ENCODE results near the gene NRTN.

The NRTN gene

GRCh38 chr19:5817218-5817617 is 12.4 kb downstream of the NRTN start:
- DNase-seq: no peak

DNA sequence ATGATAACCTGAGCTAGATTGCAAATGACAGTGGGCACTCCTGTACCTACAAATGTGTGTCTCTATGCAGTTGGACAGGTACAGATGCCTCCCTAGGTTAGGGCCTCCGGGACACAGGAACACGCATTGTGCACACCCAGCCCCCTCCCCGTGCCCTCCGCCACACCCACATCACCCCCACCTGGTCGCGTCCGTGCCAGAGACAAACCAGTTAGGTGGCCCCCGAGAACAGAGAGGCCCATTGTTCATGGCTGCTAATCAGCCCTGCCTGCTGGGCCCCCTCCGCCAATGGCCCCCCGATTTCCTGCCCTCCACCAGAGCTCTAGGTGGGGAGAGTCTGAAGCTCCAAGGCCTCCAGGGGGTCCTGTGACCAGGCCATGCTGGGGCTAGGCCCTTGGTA is 13.7 kb downstream of the NRTN start:
- no peak for DNase-seq

DNA sequence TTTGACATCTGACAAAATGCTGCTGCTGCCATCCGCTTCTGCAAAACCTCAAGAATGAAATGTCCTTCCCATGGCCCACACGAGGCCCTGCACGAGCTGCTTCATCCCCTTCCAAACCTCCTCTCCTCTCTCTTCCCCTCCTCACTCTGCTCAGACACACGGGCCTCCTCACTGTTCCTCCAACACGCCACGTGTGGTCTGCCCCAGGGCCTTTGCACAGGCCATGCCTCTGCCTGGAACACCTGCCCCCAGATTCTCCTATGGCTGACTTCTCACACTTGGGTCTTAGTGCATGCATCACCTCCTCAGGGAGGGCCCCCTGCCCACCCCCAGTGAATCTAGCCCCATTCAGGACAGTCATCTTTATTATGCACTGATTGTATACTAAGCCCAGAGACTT is 15.9 kb downstream of the NRTN start:
- no peak for DNase-seq

DNA sequence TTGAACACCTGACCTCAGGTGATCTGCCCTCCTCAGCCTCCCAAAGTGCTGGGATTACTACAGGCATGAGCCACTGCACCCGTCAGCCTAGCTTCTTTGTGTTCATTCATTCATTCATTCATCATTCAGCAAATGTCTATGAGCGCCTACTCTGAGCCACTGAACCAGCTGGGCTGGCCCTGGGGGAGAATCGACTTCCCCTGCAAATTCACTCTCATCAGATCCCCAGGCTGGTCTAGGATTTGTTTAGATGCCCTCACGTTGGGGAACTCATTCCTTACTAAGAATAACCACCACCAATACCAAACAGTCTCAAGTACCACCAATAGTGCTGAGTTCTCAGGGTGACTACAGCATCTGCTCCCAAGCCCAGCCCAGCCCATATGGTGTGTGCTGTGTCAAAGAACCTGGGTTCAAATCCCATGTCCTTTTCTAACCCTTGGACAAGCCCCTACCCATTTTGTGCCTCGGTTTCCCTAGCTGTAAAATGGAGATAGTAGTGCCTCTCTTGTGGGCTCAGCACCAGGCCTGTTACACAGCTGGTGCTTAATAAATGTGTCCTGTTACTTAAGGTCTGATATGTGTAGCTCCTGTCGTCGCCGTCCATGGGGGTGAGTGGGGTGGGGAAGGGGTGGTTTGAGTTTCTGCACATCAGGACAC is 16.8 kb downstream of the NRTN start:
- DNase-seq: no peak

- DNase-seq: no peak
Measured at GRCh38 chr19:5822181-5822844, 17.4 kb downstream of the NRTN start.

GRCh38 chr19:5823579-5824281 is 18.9 kb downstream of the NRTN start:
- DNase-seq: no peak

DNA sequence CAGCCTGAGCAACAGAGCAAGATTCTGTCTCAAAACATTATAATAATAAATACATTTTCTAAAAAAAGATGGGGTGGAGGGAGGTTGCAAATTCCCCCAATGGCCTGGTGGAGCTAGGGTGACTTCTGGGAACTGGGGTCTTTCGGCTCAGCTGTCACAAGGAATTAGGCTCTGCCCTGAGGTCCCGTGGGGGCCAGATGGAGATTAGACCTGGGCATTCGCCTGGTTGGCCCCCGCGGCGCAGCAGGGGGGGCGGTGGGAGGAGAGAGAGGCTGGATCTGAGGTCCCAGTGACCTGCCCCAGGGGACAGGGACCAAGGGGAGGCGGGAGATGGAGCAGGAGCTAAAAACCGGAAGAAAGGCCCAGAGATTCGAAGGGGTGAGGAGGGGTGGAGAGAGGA is 19.9 kb downstream of the NRTN start:
- no peak for DNase-seq

- DNase-seq: no peak
Measured at GRCh38 chr19:5825178-5825577, 20.3 kb downstream of the NRTN start.

DNA sequence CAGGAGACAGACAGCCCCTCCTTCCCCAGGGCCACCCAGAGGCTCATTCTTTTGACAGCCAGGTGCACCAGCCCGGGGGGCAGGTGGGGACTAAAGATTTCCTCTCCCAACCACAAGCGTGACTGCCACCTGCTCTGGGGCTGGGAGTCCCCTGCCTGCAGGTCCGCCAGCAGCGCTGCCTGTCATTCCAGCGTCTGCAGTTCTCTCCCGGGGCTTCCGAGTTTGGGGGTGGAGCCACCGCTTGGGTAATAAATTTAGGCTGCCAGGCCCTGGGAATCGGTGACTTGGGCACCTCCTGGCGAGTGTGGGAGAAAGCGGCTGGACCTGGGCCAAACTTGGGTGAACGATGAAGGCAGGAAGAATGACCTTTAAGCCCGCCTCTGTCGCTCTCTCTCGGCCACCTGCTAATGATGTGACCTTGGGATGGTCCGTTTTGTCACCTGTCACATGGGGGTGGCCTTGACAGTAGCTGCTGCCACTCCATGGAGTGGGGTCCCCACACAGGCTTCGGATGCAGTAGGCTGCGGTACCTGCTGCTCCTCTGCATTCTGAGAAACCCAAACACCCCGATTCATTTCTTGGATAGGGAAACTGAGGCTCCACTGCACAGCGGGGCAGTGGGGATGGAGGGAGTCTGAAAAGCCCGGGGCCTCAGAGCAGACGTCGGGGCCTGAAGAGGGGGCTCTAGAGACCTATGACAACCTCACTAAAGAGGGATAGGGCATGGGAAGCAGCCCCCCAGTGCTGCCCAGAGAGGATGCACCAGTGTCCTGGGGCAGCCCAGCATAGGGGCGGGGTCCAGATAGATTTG is 21.9 kb downstream of the NRTN start:
- no peak for DNase-seq

- no peak for DNase-seq
Measured at GRCh38 chr19:5827342-5827890, 22.5 kb downstream of the NRTN start.

GRCh38 chr19:5827891-5828660 is 23.2 kb downstream of the NRTN start:
- peak; percentile 94 for DNase-seq

GRCh38 chr19:5828661-5829566 is 24.0 kb downstream of the NRTN start:
- peak; percentile 42 for DNase-seq

GRCh38 chr19:5829567-5830310 is 24.9 kb downstream of the NRTN start:
- DNase-seq: no peak

- DNase-seq: no peak
Measured at GRCh38 chr19:5831159-5831558, 26.3 kb downstream of the NRTN start.

- no peak for DNase-seq
Measured at GRCh38 chr19:5832061-5832460, 27.2 kb downstream of the NRTN start.

- DNase-seq: no peak
Measured at GRCh38 chr19:5832527-5833216, 27.8 kb downstream of the NRTN start.

DNA sequence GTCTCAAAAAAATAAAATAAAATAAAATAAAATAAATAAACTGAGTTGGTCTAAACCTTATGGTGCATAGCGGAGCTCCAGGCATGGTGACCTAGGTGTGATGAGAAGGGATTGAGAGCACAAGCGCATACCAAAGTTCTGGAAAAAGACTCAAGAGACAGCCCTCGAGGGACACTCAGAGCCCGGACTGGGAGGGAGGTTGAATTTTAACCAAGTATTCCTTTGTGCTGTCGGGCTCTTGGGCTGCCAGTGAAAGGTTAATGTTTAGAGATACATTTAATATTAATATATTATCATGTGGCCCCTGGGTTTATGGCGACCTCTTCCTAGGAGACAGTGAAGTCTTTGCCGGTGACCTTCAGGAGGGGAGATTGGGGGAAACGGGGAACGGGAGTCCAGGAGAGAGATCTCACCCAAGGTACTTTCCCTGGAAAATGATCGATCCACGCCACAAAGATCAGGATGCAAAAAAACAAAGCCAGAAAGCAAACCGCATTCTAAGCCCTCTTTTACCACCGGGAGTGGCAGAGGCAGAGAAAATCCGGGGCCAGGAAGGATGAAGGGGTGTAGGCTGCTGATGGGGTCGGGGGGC is 33.0 kb downstream of the NRTN start:
- DNase-seq: no peak

DNA sequence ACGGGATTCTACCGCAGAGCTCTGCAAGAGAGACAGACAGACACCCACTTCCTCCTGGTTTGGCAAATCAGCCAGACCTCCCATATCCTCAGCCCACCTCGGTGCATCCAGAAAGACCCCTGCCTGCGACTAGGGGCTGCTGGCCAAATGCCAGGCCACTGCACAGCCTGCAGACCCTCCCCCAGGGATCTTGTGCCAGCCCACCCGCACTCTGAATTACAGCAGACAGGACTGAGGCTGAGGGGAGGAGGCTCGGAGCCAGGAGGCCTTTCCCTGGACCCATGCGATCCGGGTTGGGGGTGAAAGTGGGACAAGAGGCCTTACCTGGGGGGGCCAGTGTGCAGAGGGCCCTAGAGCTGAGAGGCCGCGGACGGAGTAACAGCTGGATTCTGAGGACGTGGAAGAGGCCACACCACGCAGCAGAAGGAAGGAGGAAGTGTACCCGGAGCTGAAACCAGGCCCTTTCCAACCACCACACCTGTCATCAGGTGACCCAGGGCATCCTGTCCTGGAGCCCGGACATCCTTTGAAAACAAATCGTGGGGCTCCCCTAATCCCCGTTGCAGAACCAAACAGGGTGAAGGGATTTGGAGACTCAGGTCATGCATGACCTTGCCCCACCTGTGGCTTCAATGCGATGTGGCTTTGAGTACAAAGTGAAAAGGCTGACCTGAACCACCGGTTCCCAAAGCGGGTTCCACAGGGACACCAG is 33.6 kb downstream of the NRTN start:
- no peak for DNase-seq

Data from stimulated activated CD4-positive, alpha-beta T cell treated with anti-CD3 and anti-CD28 coated beads, Interleukin-12 subunit alpha, Interleukin-12 subunit beta, amount 100 ng/mL, for 4 hours (primary cell).